Suppressor macrophage (primary cell): ENCODE measurements around the gene ITGB5.
"Not testable (repeated sequence)": the region's sequence is repeated elsewhere in the genome, so short reads cannot be mapped to it uniquely, and the experiment has no call there.

Experiments
- DNase-seq, 4 experiments: peaks; one replicate each; pipeline ENCODE4 v3.0.0-alpha.2; 2020 to 2022

Gene ITGB5

DNA sequence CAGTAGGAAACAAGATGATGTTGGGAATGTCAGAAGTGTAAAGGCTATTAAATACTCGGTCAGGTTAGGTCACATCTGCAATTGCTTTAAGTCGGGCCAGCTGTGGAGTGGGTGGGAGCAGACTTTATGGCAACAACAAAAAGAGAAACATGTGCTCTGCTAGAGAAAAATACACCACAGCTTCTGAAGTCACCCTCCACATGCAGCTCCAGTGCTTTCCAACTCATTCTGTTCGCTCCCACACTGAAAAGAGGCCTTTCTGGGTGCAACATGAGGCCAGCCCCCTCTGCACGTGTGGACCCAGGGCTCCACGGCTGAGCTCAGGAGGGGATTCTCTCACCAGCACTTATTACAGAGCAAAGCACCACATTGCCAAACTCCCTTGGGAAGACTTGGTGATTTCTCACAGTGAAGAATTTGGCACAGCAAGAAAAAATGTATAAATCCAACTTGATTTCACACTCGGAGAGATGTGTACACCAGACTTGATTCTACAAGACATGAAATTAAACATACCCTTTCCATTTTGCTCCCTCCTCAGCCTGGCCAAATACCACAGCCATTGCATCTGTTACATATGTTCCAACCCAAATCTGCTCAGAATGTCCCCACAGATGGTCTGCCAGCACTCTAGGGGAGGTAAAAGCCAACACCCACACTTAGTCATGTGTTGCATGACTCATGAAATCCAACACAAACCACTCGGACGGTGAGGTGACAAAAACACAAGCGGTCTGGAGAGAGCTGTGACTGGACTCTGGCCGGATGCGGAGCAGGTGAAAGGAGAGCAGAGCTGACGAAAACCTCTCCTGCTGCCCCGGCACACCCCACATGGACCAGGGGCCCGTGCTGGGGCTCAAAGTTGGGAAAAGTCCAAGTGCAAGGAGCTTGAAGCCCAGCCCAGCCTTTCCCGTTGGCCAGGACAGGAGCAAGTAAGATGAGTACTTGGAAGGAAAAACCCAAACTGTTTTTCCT is 74.6 kb downstream of the ITGB5 start:
- DNase-seq: peak; percentile 39 to 65 (median 53)

DNA sequence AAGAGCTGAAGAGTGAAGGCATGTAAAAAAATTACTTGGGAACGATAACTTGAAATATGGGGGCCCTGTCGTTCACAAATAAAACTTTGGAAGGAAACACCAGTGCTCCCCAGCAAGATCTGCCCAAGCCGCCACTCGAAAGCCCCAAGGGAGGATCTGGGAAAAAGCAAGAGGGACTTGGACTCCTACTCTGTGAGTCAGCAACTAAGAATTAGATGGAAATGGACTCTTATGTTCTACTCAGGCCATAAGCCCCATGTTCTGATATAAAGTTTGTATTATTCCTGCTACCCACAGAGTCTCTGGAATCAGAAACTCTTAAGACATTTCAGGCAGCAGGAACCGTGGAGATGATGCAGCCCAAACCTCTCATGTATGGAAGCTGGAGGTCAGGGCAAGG is 75.7 kb downstream of the ITGB5 start:
- no peak for DNase-seq

DNA sequence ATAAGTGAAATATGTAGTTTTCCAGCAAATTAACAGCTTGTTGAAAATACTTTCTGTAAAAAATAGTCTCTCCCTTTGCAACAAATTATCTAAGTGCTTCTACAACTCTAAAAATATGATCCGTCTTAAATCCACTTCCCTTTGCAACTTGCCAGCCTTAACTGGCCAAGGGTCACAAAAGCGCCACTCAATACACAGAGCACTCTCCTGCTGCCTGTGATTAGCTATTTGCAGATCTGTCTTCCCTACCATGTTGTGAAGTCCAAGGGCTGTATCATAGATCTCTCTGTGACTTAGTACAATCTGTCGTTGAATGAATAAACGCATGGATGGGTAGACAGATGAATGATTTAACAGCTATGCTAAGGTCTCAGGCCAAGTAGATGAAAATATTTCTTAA is 76.2 kb downstream of the ITGB5 start:
- no peak for DNase-seq

DNA sequence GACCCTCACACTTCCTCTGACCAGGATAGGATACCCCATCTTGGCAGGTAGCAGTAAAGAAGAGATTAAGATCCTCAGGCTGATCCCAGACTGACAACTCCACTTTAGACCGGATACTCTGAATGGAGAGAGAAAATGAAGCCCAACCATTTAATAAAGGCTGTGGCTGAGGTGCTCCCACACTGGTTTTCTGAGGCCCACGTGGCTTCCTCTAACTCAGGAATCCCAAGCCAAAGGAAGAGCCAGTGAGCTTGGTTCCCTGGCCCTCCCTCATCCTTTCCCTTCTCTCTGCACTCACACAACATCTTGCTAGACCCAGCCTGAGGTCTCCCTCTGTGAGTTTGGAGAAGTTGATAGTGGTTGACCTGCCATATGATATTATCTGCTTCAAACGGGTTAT is 78.1 kb downstream of the ITGB5 start:
- no peak for DNase-seq

DNA sequence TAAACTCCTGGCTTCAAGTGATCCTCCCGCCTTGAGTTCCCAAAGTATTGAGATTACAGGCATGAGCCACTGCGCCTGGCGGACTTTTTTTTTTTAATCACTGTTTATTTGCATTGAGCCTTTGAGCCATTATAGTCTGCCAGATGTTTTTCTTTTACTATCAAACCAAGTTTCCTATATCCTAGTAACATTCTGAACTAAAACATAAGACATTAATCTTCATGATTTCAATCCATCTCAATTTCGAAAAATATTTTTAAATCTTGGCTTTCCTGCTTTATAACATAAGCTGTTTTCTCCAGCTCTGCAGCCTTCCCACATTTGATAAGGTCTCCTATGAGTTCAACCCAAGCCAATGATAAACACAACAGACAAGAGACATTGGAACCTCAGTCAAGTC is 81.5 kb downstream of the ITGB5 start:
- no peak for DNase-seq

DNA sequence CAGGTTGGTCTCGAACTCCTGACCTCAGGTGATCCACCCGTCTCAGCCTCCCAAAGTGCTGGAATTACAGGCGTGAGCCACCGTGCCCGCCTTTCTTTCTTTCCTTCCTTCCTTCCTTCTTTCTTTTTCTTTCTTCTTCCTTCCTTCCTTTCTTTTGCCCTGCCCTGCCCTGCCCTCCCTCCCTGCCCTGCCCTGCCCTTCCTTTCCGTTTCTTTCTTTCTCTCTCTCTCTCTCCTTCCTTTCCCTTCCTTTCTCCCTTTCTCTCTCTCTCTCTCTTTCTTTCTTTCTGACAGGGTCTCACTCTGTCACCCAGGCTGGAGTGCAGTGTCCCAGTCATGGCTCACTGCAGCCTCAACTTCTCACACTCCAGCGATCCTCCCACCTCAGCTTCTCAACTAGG is 82.3 kb downstream of the ITGB5 start:
- DNase-seq: no peak

DNA sequence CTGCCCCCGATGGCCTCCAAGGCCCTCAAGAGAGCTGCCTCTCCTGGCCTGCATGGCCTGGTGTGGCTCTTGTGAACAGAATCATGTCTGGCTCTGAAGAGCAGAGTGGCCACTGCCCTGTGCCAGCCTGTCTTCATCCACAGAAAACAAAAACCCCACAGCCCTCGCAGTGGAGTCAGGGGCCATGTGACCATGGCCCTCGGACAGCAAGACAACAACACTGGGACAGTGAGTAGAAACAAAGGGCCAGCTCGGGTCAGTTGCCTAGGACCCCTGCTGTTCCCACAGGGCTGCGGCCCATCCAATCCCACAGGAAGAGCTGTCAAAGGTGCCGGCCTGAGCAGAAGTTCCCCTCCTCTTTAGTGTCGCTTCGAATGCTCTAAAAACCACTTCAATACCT is 84.5 kb downstream of the ITGB5 start:
- DNase-seq: no peak

DNA sequence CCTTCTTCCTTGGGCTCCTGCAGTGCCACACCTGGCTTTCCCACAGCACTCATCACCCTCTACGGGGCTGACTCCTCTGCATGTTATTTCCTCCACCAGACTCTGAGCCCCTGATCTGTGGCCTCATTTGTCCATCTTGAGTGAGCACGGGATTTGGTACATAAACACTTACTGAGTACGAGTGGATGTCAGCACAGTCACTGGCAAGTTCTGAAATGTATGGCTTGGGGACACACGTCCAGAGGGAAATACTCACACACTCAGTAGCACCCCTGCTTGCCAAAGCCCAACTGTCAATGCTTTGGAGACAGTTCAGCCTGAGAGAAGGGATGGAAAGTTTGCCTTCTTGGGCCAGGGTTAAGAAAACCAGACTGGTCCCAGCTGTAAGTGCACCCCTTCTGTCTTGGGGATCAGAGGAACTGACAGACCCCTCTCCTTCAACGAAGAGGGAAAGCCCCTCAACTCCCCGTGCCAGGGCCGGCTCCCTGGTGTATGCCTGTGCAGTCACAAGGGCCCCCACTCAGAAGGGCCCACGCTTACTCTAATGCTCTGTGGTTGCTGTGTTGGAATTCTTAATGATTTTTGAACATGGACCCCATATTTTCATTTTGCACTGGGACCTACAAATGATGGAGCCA is 85.0 kb downstream of the ITGB5 start:
- DNase-seq: no peak

DNA sequence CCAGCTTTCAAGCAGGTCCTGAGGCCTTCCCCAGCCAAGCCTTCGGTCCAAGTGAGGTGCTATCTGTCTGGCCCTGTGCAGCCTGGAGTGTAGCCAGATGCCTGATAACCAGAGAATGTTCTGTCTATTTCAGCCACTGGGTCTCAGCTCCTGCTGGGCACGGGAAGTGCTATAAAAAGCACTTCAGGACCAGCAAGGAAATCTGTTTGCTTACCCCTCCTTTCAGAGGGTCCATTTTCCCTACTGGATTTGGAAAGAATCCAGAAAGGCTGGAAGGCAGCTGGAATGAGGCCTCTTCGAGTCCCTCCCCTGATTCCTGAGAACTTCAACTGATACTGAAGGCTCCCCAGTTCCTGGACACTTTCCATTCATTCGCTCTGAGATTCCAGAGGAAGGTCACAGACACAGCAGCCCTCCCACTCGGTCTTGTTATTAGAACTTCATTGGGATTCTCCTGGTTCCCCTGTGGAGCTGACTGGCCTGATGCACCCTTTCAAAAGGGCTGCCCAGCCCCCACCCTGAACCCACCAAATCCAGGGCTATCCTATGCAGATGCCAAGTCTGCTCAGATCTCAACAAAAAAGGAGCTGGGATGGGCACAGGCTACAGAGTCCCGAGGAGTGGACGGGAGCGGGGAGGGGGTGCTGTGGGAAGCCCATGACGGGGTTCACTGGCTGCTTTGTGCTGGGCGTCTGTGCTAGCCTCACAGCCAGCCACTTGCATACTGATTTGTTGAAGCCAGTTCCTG is 86.5 kb downstream of the ITGB5 start:
- no peak for DNase-seq

DNA sequence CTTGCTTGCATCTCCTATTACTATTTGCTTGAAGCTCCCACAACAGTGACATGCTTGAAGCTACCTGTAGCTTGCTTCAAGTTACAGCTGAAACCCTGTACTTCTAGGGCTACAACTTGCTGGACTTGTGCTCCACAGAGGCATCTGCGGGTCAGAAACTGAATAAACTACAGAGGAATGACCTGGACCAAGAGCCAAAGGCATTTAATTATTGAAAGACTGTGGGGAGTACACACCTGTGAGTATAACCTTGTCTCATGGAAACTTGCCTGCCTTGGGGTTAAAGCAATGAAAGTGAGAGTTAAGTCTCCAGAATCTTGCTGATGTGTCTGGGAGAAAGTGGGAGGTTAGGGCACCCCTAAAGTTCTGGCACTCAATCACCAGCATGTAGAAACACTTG is 87.1 kb downstream of the ITGB5 start:
- no peak for DNase-seq

DNA sequence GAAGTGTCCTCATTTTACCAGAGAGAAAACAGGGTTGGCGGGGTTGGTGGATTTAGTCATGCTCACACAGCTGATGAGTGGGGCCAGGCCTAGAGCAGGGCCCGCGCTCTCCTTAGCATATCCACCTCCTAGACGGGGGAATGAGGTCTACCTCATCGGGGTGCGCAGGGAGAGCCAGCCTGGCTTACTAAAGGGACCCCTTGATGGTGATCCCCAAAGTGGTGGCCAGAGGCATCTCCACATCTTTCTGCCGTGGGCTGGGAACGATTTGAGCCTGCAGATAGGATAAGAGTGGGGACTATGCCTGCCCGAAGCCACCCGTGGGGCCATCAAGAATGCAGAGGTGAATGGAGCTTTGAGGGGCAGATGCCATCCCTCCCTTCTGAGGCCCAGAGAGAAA is 87.5 kb downstream of the ITGB5 start:
- no peak for DNase-seq

DNA sequence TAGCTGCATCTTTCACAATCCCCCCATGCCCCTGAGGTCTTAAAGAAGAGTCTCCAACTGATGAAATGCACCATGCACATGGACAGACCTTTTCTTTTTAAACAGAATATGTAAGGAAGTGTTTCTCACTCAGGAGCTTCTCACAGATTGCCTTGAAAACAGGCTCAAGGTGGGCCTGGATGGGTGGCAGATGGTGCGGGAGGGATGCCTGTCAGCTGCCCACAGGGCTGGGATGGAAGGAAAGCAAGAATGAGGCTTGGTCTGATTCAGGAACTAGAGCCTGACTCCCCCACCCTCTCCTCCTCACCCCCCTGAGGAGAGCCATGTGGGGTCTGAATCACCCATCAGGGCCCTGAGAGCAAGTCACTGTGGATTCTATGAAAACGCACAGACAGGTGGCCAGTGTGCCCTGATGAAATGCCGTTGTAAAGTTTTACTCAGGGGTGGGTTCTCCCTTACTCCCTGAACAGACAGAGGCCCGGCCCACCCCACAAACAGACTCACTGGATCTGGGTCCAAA is 89.7 kb downstream of the ITGB5 start:
- no peak for DNase-seq

DNA sequence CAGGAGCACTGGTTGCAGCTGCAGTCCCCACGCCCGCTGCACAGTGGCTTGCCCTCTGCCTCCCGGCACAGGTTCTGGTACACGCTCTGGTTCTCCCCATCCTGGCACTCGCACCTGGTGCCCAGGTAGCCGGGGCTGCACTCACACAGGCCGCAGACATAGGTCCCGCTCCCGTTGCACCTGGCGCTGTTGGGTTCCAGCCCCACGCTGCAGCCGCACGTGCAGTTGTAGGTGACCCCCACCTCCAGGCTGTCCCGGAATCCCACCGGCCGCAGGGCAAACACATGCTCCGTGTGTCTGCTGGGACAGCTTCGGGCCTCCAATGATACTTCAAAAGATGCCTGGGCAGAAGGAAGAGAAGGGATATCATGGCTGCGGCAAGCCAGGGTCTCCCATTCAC is 90.7 kb downstream of the ITGB5 start:
- no peak for DNase-seq

DNA sequence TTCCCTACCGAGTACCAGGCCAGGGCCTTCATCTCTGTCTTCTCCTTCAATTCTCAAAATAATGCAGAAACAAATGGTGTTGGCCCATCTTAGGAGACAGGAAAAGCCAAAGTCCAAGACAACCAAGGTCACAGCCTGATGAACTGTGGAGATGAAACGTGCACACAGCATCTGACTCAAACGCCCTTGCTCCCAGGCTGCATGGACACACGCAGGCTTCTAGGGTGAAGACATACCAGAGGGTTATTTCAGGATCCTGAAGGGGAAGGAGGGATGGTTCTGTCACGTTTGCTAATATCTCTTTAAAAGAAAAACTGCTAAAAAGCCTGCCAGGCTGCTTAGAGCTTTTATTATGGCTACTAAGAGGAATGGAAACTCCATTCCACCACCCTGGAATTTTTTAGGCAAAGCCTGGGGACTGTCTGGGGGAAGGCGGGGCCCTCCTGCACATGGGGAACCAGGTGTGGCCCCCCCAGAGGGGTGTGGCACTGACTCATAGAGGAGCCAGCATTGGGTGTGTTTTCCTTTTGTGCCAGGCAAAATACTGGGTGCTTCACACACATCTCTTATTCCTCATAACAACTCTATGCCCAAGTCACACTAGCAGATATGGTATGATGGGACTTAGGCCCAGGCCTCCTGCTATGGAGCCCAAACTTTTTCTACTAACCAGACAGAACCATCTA is 94.0 kb downstream of the ITGB5 start:
- DNase-seq: peak; percentile 73 to 87 (median 79)

DNA sequence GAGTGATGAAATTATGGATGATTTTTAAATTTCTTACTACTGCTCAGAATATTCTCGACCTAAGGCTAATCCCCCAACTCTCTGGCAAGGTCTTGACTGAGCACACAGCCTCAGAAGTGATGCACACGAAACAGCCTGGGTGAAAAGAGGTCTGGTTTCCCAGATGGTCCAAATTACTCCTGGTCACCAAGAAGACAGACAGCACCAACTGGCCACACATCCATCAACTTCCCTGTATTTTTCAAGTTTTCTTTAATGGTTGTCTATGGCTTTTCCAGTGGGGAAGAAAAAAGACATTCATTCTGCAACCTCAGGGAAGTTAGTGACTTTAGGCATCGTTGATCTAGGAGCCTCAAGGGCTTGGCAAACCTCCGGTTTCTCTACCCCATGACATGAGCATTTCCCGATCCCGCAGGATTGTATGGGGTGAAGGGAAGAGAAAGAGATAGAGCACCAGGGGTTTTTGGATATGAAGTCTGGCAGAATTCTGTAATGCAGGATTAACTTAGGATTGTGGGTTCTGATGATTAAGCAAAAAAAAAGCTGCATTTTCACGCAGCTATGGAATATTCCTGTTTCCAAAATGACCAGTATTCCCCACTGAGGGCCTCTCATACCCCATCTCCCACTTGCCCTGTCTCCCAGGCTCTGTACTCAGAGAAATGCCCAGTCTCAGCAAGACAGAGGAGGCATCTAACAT is 94.7 kb downstream of the ITGB5 start:
- DNase-seq: no peak

DNA sequence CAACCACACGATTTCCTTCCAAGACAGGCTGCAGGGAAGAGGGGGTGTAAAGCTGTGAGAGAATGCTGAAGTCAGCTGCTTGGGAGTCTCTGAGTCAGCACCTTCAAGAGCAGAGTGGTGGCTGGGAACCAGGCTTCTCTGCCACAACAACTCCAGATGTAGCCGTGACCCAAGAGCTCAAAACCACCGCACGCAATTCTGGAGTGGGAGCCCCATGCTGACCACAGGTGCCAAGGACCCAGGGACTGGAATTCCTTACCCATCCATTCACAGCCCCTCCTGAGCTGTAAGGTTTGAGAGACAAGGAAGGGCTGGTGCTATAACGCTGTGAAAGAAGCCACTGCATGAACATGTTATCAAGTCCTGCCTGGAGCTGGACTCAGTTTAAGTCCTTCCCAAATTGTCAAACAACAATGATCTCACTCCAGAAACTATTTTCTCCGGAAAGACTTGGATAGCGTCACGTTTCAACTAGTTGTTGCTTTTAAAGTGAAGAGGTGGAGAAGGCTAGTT is 95.5 kb downstream of the ITGB5 start:
- peak; percentile 82 to 89 (median 86) for DNase-seq

DNA sequence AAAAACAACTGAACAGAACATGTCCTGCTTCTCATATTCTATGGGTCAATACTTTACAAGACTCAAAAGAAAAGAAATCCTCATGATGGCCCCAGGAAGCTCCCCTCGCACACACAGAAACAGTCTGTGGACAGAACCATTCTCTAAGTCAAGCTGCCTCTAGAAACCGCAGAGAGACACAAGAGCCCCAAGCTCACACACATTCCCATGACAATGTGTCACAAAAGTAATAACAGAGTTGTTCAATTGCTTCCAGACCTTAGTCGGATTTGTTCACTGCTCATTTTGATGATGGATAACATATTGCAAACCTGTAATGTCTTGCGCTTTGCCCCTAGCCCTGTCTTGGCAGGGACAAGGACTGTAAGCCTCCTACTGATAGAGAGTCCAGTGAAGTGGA is 96.0 kb downstream of the ITGB5 start:
- peak in 2 of 4 experiments; percentile 27 to 34 for DNase-seq

DNA sequence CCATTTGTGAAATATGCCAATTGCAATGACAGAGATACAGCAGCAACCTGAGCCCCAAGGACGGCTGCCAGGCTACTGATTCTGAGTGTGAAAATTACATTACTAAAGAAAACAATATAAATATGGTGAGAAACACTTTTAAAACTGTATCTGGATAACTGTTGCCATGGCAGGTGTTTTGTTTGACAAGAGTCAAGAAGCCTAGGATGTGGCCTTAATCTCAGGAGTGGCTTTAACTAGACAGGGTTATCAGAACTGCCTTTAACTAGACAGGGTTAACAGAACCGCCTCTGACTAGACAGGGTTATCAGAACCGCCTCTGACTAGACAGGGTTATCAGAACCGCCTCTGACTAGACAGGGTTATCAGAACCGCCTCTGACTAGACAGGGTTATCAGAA is 98.1 kb downstream of the ITGB5 start:
- DNase-seq: not testable (repeated sequence)

DNA sequence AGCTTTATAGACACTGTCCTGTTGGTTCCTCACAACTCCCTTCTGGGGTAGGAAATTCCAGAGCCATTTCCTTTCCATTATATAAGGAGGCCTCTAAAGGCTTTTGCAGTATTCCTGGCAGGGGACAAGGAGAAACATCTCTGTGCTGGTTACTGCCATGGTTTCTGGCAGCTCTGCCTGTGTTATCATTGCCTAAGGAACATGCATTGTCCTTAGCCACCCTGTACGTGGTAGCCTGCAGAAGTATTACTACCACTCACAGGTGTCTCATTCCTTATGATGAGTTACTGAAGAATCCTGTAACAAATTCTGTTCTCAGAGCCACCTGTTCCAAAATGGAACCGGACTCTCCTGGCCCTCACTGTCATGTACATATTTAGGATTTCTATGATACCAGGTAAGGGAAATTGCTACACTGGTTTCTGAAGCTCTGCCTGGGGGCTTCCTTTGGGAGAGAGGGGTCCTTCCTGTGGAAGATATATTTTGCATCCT is 98.9 kb downstream of the ITGB5 start:
- DNase-seq: no peak

DNA sequence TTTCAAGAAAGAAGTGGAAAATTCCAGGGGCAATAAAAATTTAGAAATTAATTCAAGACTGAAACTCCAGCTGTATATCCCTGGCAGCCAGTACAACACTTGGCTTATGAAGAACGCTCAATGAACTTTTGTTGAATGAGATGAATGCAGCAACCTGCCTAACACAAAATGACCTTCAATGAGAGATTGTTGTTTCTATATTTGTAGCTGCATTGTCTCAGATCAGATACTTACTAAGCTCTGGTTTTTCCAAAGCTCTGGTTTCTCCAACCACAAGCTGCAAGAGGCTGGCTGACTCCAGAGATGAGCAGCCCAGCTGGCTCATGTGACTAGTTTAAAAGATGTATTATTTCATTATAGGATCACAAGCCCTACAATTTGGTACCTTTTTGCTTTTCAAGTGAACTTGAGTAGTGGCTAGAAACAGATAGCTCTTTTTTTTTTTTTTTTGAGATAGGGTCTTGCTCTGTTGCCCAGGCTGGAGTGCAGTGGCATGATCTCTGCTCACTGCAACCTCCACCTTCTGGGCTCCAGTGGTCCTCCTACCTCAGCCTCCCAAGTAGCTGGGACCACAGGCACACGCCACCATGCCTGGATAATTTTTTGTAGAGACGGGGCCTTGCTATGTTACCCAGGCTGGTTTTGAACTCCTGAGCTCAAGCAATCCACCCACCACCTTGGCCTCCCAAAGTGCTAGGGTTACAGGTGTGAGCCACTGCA is 99.5 kb downstream of the ITGB5 start:
- DNase-seq: peak in 2 of 4 experiments; percentile 22 to 29
